HG03378 (cell line): Measurements from ENCODE around the gene PDIA4.
"Not testable (repeated sequence)": the region's sequence is repeated elsewhere in the genome, so short reads cannot be mapped to it uniquely, and the experiment has no call there.

Experiments
- ATAC-seq: cut with Tn5 transposase; IDR thresholded peaks from one replicate; pipeline ENCODE4 v1.9.1; 2021; ENCODE audit warnings: mild to moderate bottlenecking, moderate library complexity; ENCODE audit not compliant: unreplicated experiment

The PDIA4 gene

DNA sequence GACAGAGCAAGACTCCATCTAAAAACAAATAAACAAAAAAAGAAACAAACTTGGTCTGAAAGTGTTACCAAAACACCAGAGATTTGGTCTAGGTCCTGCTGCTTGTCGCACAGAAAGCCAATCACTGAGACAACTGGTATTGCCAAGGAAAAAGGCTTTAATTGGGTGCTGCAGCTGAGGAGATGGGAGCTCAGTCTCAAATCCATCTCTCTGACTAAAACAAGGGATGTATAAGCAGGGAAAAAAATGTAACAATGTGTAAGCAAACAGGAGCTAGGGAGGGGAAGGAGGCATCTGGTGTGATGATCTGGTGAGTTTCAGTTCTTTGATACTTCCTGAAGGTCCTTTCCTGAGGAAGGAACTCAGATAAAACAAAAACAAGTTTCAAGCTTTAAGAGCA, 8.4 kb upstream of the PDIA4 start:
- ATAC-seq: no peak

DNA sequence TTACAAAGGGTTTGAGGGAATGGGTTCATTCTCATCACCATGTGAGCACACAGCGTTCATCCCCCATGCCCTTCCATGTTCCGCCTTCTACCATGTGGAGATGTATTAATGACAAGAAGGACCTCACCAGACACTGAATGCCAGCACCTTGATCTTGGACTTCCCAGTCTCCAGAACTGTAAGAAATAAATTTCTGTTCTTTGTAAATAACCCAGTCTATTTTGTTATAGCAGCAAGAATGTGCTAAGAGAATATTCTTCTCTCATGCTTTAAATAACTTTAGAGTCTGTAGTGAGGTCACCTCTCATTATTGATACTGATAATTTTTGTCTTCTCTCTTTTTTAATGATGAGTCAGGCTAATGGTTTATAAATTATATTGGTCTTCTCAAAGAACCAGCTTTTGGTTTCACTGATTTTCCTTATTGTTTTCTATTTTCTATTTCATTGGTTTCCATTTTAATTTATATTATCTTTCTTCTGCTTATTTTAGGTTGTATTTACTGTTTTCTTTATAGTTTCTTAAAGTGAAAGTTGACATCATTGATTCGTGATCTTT, 3.1 kb upstream of the PDIA4 start:
- ATAC-seq: no peak

DNA sequence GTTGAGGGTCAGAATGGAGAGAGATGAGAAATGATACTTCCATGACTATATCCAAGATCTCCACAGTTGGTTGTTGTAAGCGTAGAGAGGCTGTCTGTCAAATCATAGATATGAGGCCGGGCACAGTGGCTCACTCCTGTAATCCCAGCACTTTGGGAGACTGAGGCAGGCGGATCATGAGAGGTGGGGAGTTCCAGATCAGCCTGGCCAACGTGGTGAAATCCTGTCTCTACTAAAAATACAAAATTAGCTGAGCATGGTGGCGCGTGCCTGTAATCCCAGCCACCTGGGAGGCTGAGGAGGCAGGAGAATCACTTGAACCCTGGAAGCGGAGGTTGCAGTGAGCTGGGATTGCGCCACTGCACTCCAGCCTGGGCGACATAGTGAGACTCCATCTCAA, 2.1 kb upstream of the PDIA4 start:
- not testable (repeated sequence) for ATAC-seq

DNA sequence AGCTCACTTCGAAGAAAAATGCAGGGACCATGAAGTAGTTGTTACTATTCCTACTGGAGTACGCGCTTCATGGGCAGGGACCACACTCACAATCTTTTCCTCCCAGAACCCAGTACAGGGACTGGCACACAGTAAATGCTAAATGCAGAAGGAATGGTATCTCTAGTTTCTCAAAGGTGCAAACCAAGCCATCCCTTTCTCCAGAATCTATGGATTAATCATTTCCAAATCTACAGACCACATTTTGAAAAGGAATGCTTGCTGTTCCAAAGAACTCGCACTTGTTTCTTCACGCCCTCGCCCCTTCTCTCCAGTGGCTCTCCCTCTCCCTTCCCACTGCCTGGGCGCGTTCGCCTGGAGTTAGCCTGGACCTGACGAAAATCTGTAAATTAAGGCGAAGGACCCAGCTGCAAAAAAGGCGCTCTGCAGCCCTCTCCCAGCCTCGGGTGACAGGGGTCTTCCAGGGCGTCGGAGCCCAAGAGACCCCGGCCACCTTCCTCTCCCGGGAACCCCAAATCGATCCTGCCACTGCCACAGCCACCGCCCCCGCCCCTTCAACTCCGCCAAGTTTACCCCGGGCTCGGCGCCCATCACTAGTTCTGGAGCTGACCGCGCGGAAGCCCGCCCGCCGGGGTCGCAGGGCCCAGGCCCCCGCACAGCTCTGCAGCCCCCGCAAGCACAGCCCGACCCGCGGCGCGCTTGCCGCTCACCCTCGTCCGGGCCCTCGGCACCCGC, 527 bp downstream of the PDIA4 start:
- no peak for ATAC-seq

DNA sequence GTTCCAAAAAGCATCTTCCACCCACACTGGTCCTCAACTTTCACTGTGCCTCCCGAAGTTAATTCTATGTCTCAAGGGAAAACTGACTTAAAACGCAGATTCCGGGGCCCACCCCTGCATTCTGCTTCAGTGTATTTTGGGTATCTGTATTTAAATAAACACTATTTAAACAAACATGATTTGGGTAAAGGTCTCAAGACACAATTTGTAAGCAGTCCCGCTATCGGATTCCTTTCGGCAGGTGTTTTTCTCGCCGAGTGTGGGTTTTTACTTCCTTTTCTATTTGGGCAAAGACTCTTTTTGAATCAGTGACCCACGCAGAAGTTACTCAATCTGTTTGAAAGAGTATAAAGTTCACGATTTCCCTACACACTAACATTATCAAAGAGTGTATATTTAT, 1.2 kb downstream of the PDIA4 start:
- no peak for ATAC-seq

DNA sequence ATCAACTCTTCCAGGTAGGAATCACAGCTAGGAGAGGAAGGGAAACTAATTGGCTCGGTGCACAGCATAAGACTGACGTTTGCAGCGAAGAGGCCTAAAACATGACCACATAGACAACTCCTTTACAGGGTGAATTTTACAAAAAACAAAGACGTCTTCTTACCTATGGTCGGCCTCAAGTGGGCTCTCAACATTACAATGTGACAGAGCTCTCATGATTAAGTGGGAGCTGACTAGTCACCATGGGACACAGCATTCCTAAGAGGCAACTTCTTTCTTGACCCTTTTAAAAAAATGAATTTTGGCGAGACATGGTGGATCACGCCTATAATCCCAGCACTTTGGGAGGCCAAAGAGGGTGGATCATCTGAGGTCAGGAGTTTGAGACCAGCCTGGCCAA, 4.6 kb downstream of the PDIA4 start:
- ATAC-seq: no peak

DNA sequence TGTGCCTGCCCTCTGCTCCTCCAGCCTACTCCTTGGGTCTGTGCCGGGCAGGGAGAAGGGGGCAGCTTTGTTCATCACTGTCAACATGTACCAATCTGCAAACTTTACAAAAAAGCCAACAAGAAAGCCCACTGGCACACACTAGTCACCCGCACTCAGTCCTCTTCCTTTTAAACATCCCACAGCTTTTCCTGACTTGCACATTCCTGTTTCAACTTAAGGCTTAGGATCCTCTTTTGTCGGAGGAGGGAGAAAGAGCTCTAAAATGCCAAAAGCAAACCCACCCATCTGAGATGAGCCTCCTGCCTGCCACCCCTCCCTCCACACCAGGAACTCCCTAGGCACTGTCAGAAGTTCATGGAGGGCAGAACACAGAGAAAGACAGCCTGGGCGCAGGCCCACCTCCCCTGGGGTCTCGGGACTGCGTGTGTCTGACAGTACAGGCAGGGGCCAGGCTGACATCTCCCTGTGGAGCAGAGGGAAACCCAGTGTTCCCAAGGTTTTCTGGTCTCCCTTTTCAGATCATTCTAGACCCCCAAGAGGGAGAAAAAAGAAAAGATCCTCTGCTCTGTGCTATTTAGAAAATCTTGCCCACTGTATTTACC, 5.4 kb downstream of the PDIA4 start:
- ATAC-seq: no peak

DNA sequence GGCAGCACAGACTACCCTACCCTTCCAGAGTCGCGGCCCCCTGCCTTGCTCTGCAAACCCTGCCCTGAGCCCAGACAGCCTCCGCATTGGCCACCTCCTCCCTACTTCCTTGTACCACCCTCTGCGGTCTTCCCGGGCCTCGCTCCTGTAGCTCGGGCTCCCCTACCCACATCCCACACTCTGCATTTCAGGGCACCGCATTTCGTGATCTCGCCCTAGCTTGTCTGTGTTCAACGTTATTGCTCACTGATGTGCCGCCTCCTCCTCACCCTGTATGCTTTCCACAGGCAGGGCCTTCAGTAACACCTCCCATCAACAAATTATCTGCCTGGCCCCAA, 6.6 kb downstream of the PDIA4 start:
- no peak for ATAC-seq

DNA sequence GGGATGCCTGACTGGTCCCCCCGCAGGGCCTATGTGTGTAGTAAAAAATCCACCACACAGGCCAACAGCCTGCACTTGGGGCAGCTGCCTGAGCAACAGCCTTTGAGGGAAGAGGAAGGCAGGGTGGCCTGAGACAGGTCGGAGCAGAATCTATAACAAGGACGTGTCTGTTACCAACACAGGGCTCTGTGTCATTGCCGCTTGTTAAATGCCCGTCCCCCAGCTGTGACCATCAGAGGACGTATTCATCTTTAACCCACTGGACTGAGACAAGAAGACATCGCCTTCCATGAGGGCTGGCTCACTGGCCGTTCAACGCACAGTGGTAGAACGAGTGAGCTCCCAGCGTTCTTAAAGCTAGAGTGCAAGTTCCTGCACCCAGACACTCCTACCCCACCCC, 7.8 kb downstream of the PDIA4 start:
- ATAC-seq: no peak

DNA sequence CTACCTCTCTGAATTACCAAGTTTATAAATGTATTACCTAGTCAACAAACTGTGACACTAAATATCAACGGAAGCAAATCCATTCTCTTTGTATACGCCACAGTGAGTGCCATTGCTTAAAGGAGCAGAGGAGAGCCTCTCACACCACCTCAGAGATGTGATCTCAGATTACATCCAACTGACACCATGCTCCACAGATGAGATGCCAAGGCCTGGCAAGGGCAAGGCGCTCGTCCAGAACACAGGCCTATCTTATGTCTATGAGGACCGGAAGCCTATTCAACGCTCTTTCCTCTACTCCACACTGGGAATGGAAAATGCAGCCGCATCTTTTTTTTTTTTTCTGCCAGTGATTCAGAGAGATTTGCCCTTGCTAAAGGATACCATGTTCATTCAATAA, 11.4 kb downstream of the PDIA4 start:
- no peak for ATAC-seq

DNA sequence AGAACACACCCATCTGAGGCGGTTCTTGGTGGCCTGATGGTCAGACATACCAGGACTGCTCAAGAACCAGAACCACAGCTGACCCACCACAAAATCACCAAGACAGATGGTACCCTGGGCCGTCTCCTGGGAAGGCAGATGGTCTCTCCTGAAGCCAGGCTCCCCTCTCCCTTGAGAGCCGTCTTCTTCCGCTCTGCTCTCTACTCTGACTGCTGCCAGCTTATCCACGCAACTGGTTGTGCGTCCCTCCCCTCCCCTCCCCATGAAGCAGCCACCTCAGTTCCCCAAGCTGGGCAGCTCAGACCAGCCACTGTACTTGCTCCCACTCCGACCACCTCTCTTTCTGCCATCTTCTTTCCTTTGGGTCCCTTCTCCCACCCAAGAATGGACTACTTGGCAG, 14.0 kb downstream of the PDIA4 start:
- ATAC-seq: no peak

DNA sequence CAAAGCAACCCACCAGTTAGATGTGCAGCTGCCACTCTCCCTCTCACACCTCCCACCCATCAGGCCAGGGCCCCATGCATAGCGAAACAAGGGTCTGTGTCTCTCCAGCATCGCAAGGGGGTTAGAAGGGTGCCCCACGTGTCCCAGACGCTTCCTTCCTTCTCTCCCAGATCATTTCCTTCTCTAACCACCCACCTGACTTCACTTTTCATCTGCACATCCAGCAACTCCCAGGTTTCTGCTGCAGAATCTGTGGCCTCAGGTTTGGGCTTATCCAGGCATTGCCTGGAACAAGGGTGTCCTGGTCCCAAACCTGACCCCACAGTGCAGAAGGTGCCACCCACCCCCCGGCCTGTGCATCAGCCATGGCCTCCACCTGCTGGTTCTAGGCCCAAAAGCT, 14.4 kb downstream of the PDIA4 start:
- no peak for ATAC-seq

DNA sequence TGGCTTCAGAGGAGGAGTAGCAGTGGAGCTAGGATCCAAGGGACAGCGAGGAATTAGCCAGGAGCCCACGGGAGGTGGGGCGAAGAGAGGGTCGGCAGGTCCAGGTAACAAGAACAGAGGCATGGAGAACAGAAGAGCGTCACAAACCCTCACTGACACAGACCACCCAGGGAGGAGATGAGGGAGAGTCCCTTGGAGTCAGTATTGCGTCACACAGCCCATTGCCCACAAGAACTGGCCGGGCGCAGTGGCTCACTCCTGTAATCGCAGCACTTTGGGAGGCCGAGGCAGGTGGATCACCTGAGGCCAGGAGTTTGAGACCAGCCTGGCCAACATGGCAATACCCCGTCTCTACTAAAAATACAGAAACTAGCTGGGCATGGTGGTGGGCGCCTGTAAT, 15.6 kb downstream of the PDIA4 start:
- not testable (repeated sequence) for ATAC-seq

DNA sequence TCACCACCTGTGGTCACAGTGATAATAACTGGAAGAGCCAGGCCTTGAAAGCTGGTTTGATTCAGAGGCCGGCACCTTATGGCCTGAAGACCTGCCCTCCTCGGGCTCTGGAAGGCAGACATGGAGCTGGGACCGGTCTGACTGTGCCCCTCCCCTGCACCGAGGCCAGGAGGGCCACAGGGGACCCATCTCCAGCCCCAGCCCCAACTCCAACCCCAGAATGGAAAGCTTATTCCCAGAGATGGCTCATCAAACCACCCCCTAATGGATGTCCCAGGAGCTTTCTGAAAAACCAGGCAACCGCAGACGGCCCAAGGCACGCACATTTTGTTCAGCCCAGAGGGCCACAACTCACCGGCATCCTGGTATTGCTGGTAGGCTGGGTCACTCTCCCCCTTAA, 16.8 kb downstream of the PDIA4 start:
- no peak for ATAC-seq

DNA sequence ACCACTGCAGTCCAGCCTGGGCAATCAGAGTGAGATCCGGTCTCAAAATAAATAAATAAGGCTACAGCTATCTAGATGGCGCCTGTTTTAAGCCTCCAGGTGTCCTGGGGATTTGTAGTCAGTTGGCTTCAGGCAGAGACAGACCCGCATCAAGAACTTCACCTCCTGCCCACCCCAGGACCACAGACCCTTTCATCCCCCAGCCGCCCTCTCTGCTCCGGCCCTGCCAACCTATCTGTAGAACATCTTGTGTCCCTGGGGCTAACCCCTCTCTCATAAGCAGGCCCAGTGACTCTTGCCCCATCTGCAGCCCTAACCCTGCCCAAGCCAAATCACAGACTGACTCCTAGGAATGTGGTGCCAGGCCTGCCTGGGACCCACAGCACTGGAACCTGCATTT, 17.9 kb downstream of the PDIA4 start:
- no peak for ATAC-seq

DNA sequence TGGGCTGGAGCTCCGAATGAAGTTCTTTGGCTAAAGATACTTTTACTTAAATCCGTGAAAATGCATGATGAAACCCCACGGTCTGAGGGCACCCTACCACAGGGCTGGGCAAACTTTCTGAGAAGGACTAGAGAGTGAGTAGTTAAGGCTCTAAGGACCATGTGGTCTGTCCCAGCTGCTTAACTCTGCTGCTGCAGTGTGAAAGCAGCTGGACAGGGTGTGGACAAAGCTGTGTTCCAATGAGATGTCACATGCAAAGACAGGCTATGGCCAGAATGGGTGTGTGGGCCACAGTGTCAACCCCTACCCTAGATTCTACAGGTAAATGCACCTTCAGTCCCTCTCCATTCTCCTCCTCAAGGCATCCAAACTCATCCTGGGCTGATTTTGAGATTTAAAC, 18.8 kb downstream of the PDIA4 start:
- ATAC-seq: no peak

DNA sequence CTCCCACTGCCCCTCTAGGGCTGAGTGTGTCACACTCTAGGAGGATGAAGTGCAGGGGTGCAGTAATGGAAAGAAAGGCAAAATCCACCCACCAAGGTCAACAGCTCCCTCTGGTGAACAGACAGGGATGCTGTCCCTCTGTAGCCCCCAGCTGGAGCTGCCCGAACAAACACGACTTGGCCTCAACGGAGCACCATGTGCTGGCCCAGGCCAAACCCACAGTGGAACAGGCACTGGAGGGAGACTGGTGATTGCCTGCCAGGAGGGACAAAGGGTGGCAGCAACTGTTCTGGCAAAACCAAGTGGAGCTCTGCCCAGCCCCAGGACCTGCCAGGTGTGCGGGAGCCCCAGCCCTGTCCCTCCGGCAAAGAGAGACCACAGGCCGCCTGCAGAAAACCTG, 20.7 kb downstream of the PDIA4 start:
- ATAC-seq: no peak

DNA sequence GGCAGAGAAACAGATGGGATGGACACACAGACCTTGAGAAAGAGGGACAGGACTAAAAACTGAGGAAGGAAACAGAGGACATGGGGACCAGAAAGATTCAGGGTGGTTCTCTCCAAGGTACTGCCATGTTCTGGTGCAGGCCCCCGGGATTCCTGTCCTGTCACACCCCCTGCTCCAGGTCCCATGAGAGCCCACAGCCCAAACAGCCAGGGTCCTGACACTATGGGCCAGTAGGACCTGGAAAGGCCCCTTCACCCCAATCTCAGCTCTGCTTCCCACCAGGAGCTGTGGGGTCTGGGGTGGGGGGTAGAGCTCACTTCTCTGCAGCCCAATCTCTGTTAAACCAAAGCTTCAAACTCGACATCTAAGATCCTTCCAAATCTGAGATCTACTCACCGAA, 21.2 kb downstream of the PDIA4 start:
- ATAC-seq: no peak

DNA sequence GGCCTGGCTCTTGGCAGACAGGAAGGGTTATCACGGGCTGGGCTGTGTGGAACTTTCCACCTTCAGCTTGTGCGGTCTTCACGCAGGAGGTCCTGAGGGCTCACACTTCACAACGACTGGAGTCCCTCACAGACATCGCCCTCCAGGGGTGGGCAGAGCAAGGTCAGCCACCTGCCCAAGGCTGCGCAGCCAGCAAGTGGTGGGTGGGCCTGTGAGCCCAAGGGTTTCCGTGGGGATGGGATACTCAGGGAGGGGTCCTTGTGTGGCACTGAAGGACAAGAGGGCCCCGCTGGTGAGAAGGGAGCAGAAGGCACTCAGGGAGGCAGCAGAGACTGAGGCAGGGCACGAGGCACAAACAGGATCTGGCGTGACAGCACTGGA, 22.0 kb downstream of the PDIA4 start:
- ATAC-seq: no peak

DNA sequence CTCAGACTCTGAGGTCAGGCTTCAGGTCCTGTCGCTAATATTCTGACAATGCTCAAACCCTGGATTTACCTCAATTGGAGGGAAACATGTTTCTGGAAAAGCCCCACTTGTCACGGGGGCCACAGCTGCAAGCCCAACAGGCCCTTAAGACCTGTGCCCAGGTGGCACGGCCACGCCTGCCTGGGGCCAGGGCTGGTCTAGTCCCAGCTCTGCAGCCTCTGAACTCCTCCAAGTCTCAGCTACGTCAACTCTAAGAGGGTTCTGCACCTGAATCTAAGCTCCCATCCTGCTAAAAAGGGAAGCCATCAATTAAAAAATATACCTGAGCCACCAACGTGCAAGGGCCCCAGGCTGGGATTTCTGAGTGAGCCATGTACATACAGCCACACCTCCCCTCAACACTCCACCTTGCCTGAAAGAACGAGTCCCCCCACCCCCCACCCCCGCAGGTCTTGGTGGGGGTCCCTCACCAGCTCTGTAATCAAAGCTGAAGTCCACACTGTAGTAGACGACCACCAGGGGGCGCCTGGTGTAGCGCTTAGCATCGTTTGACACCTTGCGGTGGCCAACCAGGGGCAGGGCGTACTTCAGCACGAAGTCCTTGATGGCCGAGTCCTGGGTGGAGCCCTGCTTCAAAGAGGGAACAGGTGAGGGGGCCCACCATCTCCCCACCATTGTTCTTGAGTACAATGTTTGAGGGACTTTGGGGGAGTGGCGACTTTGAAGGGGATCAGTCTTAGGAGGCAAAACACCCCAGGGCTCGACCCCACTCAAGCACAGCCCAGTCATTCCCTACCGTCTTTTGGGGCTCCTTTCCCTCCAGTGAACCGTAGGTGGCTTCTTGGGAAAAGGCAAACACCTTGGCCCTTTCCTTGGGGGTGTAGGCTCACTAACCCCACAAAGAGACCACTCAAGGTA, 22.6 kb downstream of the PDIA4 start:
- peak; percentile 73 for ATAC-seq

DNA sequence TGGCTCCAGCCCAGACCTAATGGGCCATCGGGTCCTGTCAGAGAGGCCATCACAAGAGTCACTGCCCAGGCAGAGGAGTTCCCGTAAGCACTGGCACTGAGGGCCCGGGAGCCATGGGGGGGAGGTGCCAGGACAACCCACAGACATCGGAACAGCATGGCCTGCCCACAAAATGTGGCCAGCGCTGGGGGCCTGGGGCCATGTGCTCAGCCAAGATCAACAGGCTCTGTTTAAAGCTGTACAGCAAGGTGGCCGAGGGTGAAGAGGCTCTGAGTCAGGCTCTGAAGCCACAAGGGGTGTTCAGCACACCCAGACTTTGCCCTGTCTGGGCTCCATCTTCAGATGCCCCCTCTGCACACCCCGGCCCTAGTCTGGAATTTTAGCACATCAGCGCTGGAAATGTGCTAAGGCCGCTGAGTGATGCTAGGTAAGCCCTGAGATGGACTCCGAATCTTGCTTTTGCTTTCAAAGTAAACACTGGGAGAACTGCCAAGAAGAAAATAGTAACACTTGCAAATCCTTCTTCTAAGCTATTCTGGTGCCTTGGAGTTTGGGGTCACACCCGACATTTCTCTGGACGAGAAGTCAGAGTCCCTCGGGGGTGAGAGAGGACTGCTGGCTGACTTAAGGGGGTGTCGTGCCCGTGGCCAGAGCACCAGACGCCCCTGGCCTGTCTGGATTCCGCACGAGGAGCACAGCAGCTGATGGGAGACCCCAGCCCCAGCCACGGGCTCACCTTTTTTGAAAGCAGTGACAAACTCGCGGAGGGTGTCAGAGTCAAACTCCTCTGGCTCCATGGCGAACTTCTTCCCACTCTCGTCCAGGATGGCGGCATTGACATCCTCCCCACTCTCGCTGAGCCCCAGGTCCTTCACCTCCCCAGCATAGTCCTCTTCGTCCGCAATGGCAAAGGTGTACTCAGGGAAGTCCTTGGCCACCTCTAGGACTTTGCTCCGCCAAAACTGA, 23.6 kb downstream of the PDIA4 start:
- no peak for ATAC-seq
